Measurements from ENCODE around the gene PPME1.

PPME1 gene

GRCh38 chr11:74282421-74282820 lies 111.3 kb downstream of the PPME1 start:
- no peak for DNase-seq (ENCODE audit: extremely low read depth, low read depth)
- no peak for TF ChIP-seq CTCF (IDR thresholded peaks at IDR 0.05; ENCODE audit: low read depth, low read length, missing control alignments)

GRCh38 chr11:74282914-74283371 lies 111.9 kb downstream of the PPME1 start:
- DNase-seq (ENCODE audit: extremely low read depth, low read depth): no peak
- no peak for TF ChIP-seq CTCF (IDR thresholded peaks at IDR 0.05; ENCODE audit: low read depth, low read length, missing control alignments)
- H3K4me3 ChIP-seq (replicated peaks; ENCODE audit: low read depth, low read length): no peak overlapping the region

More at GRCh38 chr11:74282421-74282820, 111.3 kb downstream of the PPME1 start:
- no peak overlapping the region for H3K4me3 ChIP-seq (replicated peaks; ENCODE audit: low read depth, low read length)

GRCh38 chr11:74283580-74284180 lies 112.6 kb downstream of the PPME1 start:
- no peak for TF ChIP-seq CTCF (IDR thresholded peaks at IDR 0.05; ENCODE audit: low read depth, low read length, missing control alignments)
- DNase-seq (ENCODE audit: extremely low read depth, low read depth): no peak
- no peak overlapping the region for H3K4me3 ChIP-seq (replicated peaks; ENCODE audit: low read depth, low read length)

- TF ChIP-seq CTCF (IDR thresholded peaks at IDR 0.05; ENCODE audit: low read depth, low read length, missing control alignments): no peak
- no peak overlapping the region for H3K4me3 ChIP-seq (replicated peaks; ENCODE audit: low read depth, low read length)
- DNase-seq (ENCODE audit: extremely low read depth, low read depth): no peak
These were observed 113.4 kb downstream of the PPME1 start for GRCh38 chr11:74284466-74284865.

GRCh38 chr11:74288161-74288560 lies 117.1 kb downstream of the PPME1 start:
- peak; percentile 59 for DNase-seq (ENCODE audit: extremely low read depth, low read depth)
- H3K4me3 ChIP-seq (replicated peaks; ENCODE audit: low read depth, low read length): no peak overlapping the region
- TF ChIP-seq CTCF (IDR thresholded peaks at IDR 0.05; ENCODE audit: low read depth, low read length, missing control alignments): no peak

GRCh38 chr11:74288911-74289310 lies 117.8 kb downstream of the PPME1 start:
- DNase-seq (ENCODE audit: extremely low read depth, low read depth): no peak
- H3K4me3 ChIP-seq (replicated peaks; ENCODE audit: low read depth, low read length): no peak overlapping the region
- TF ChIP-seq CTCF (IDR thresholded peaks at IDR 0.05; ENCODE audit: low read depth, low read length, missing control alignments): no peak

GRCh38 chr11:74297484-74297883 lies 126.4 kb downstream of the PPME1 start:
- DNase-seq (ENCODE audit: extremely low read depth, low read depth): no peak
- H3K4me3 ChIP-seq (replicated peaks; ENCODE audit: low read depth, low read length): no peak overlapping the region
- TF ChIP-seq CTCF (IDR thresholded peaks at IDR 0.05; ENCODE audit: low read depth, low read length, missing control alignments): no peak

All from HFF-Myc (cell line).